Activated naive CD8-positive, alpha-beta T cell (primary cell): ENCODE measurements around the gene STX16.
"Not testable (repeated sequence)": the region's sequence is repeated elsewhere in the genome, so short reads cannot be mapped to it uniquely, and the experiment has no call there.

Experiments used
- H3K27ac Mint-ChIP-seq: one replicate; pipeline ENCODE4 v1.8.0; 2021; ENCODE audit warnings: mixed read lengths
- H3K27me3 Mint-ChIP-seq: one replicate; pipeline ENCODE4 v1.8.0; 2021; ENCODE audit warnings: mixed read lengths
- H3K36me3 Mint-ChIP-seq: one replicate; pipeline ENCODE4 v1.8.0; 2021; ENCODE audit warnings: mixed read lengths
- H3K4me1 Mint-ChIP-seq: one replicate; pipeline ENCODE4 v1.8.0; 2021; ENCODE audit warnings: low read depth, mixed read lengths
- H3K4me3 Mint-ChIP-seq: one replicate; pipeline ENCODE4 v1.8.0; 2021; ENCODE audit warnings: mild to moderate bottlenecking, mixed read lengths
- H3K9me3 Mint-ChIP-seq: one replicate; pipeline ENCODE4 v1.8.0; 2021; ENCODE audit warnings: low read depth, mixed read lengths

STX16 gene

GRCh38 chr20:58716476-58717277 is 65.6 kb downstream of the STX16 start:
- Mint-ChIP-seq H3K27me3 (no peaks in the 10 kb centered on the region), H3K27ac (no peak overlapping the region), H3K36me3 (no peaks in the 10 kb centered on the region), H3K4me3 (no peak overlapping the region), H3K4me1 (no peaks in the 10 kb centered on the region), H3K9me3 (no peaks in the 10 kb centered on the region)

- no peak overlapping the region for H3K27ac Mint-ChIP-seq
- no peaks in the 10 kb centered on the region for H3K36me3 Mint-ChIP-seq
- H3K4me3 Mint-ChIP-seq = no peak overlapping the region
- no peaks in the 10 kb centered on the region for H3K4me1 Mint-ChIP-seq
- no peaks in the 10 kb centered on the region for H3K9me3 Mint-ChIP-seq
- peaks cover 4% of the 10 kb centered on the region for H3K27me3 Mint-ChIP-seq
Observed at GRCh38 chr20:58717278-58718091, 66.4 kb downstream of the STX16 start.

GRCh38 chr20:58718121-58718563 is 67.1 kb downstream of the STX16 start:
- H3K4me3 Mint-ChIP-seq = no peak overlapping the region
- no peak overlapping the region for H3K27ac Mint-ChIP-seq
- no peaks in the 10 kb centered on the region for H3K36me3 Mint-ChIP-seq
- no peaks in the 10 kb centered on the region for H3K4me1 Mint-ChIP-seq
- no peaks in the 10 kb centered on the region for H3K9me3 Mint-ChIP-seq
- peaks cover 10% of the 10 kb centered on the region for H3K27me3 Mint-ChIP-seq

GRCh38 chr20:58718729-58719128 is 67.6 kb downstream of the STX16 start:
- H3K4me3 Mint-ChIP-seq = no peak overlapping the region
- no peaks in the 10 kb centered on the region for H3K9me3 Mint-ChIP-seq
- H3K27me3 Mint-ChIP-seq = peaks cover 12% of the 10 kb centered on the region
- no peak overlapping the region for H3K27ac Mint-ChIP-seq
- H3K36me3 Mint-ChIP-seq = no peaks in the 10 kb centered on the region
- no peaks in the 10 kb centered on the region for H3K4me1 Mint-ChIP-seq

- Mint-ChIP-seq H3K4me3 (no peak overlapping the region), H3K4me1 (no peaks in the 10 kb centered on the region), H3K9me3 (no peaks in the 10 kb centered on the region), H3K27me3 (peaks cover 13% of the 10 kb centered on the region), H3K36me3 (no peaks in the 10 kb centered on the region), H3K27ac (no peak overlapping the region)
Observed at GRCh38 chr20:58719258-58719657, 68.2 kb downstream of the STX16 start.

GRCh38 chr20:58719971-58720371 is 68.9 kb downstream of the STX16 start:
- Mint-ChIP-seq H3K27me3 (peaks cover 20% of the 10 kb centered on the region), H3K9me3 (no peaks in the 10 kb centered on the region), H3K4me1 (no peaks in the 10 kb centered on the region), H3K36me3 (peaks cover 3% of the 10 kb centered on the region), H3K27ac (no peak overlapping the region), H3K4me3 (no peak overlapping the region)

GRCh38 chr20:58720890-58721289 is 69.8 kb downstream of the STX16 start:
- no peak overlapping the region for H3K27ac Mint-ChIP-seq
- H3K27me3 Mint-ChIP-seq = peaks cover 21% of the 10 kb centered on the region
- H3K4me1 Mint-ChIP-seq = no peaks in the 10 kb centered on the region
- H3K9me3 Mint-ChIP-seq = no peaks in the 10 kb centered on the region
- H3K4me3 Mint-ChIP-seq = no peak overlapping the region
- H3K36me3 Mint-ChIP-seq = peaks cover 3% of the 10 kb centered on the region

- Mint-ChIP-seq H3K4me1 (no peaks in the 10 kb centered on the region), H3K9me3 (peaks cover 4% of the 10 kb centered on the region), H3K27me3 (peaks cover 24% of the 10 kb centered on the region), H3K36me3 (peaks cover 3% of the 10 kb centered on the region), H3K4me3 (no peak overlapping the region), H3K27ac (no peak overlapping the region)
Observed at GRCh38 chr20:58721951-58722778, 71.1 kb downstream of the STX16 start.

- H3K27ac Mint-ChIP-seq = no peak overlapping the region
Observed at GRCh38 chr20:58722877-58723627, 72.0 kb downstream of the STX16 start.

GRCh38 chr20:58723628-58723984 is 72.5 kb downstream of the STX16 start:
- H3K27me3 Mint-ChIP-seq = peaks cover 29% of the 10 kb centered on the region
- no peak overlapping the region for H3K27ac Mint-ChIP-seq
- peaks cover 4% of the 10 kb centered on the region for H3K9me3 Mint-ChIP-seq
- no peaks in the 10 kb centered on the region for H3K4me1 Mint-ChIP-seq
- no peak overlapping the region for H3K4me3 Mint-ChIP-seq
- H3K36me3 Mint-ChIP-seq = peaks cover 9% of the 10 kb centered on the region

More at GRCh38 chr20:58722877-58723627, 72.0 kb downstream of the STX16 start:
- no peak overlapping the region for H3K4me3 Mint-ChIP-seq
- H3K9me3 Mint-ChIP-seq = peaks cover 4% of the 10 kb centered on the region
- H3K36me3 Mint-ChIP-seq = peaks cover 9% of the 10 kb centered on the region
- H3K27me3 Mint-ChIP-seq = peaks cover 29% of the 10 kb centered on the region
- no peaks in the 10 kb centered on the region for H3K4me1 Mint-ChIP-seq

- not testable (repeated sequence) for H3K27ac Mint-ChIP-seq, H3K4me3 Mint-ChIP-seq, H3K36me3 Mint-ChIP-seq, H3K4me1 Mint-ChIP-seq, H3K9me3 Mint-ChIP-seq
- peaks cover 29% of the 10 kb centered on the region for H3K27me3 Mint-ChIP-seq
Observed at GRCh38 chr20:58726156-58726555, 75.1 kb downstream of the STX16 start.
